A549 (cell line): ENCODE measurements around the gene FOXF2. TPM values are rescaled to one million over a fixed set of nuclear protein-coding genes. Genes with fewer than 3 reads are reported as not detected.

Source experiments
- ATAC-seq, 2 experiments: fragments of 200-7000 bp in 1 of 2; fragments of >200 bp in 1 of 2; cut with Nextera tagmentation in 1 of 2; cut with Tn5 transposase in 1 of 2; 3 replicates each; pipeline versions ENCODE4 v1.8.0 to v1.9.1; 2018 to 2020; ENCODE audit warnings: mild to moderate bottlenecking in 1 of 2, moderate library complexity in 1 of 2
- CTCF ChIA-PET: fragments of 300-600 bp; sonication (Branson Sonifier 250); formaldehyde crosslinking; extraction: SDS; loops from one replicate; lab custom pipeline; 2021; ENCODE audit warnings: antibody characterized with exemption, inconsistent platforms; lab: Yijun Ruan, JAX
- POLR2A ChIA-PET: fragments of 350-600 bp; formaldehyde crosslinking; extraction: SDS; loops from one replicate; lab custom pipeline; 2021; ENCODE audit warnings: antibody characterized with exemption, inconsistent platforms; lab: Yijun Ruan, JAX
- DNase-seq, 2 experiments: peaks; one replicate each; pipeline versions ENCODE4 v3.0.0 to v3.0.0-alpha.2; 2011 to 2016; ENCODE audit warnings: low read depth in 1 of 2, low spot score in 1 of 2
- FAIRE-seq: peaks from 2 replicates; lab custom pipeline; 2011; peaks lifted over from hg19 to GRCh38; lab: Jason Lieb, UNC
- H3K27ac ChIP-seq, 2 experiments: fragments of >200 bp; sonication (Bioruptor Twin); formaldehyde crosslinking; 3 replicates each; pipeline ENCODE4 v1.5.1; 2016 to 2017
- H3K4me1 ChIP-seq: fragments of >200 bp; sonication (Bioruptor Twin); formaldehyde crosslinking; 3 replicates; pipeline ENCODE4 v1.6.1; 2016
- H3K4me2 ChIP-seq: fragments of >200 bp; sonication (Bioruptor Twin); formaldehyde crosslinking; 3 replicates; pipeline ENCODE4 v1.6.1; 2016
- H3K4me3 ChIP-seq: fragments of >200 bp; sonication (Bioruptor Twin); formaldehyde crosslinking; 3 replicates; pipeline ENCODE4 v1.5.1; 2016
- H3K9me3 ChIP-seq: fragments of >200 bp; sonication (Bioruptor Twin); formaldehyde crosslinking; 3 replicates; pipeline ENCODE4 v1.6.1; 2016
- CBX8 ChIP-seq: fragments of 200-600 bp; sonication (generic); IDR thresholded peaks from 2 replicates; pipeline ENCODE4 v1.6.1; 2016
- FOSL2 ChIP-seq, 2 experiments: fragments of 450-650 bp in 1 of 2; fragments of >200 bp in 1 of 2; sonication (Bioruptor Twin) in 1 of 2; formaldehyde crosslinking; IDR thresholded peaks; 2 replicates each; pipeline versions ENCODE4 v1.5.0 to v1.6.1; 2016 to 2020; ENCODE audit warnings: mild to moderate bottlenecking in 1 of 2, moderate library complexity in 1 of 2
- GATA3 ChIP-seq: IDR thresholded peaks from 2 replicates; pipeline ENCODE4 v1.6.1; 2012; ENCODE audit warnings: borderline replicate concordance
- HMGXB4 ChIP-seq: fragments of 250-450 bp; sonication (Bioruptor Pico); IDR thresholded peaks from 2 replicates; pipeline ENCODE4 v1.5.0; 2021; ENCODE audit warnings: mild to moderate bottlenecking, moderate library complexity, borderline replicate concordance
- HOXB5 ChIP-seq: fragments of 250-450 bp; sonication (Bioruptor Pico); IDR thresholded peaks from 2 replicates; pipeline ENCODE4 v1.5.0; 2020; ENCODE audit warnings: mild to moderate bottlenecking, moderate library complexity
- JUNB ChIP-seq: fragments of >200 bp; sonication (Bioruptor Twin); formaldehyde crosslinking; IDR thresholded peaks from 2 replicates; pipeline ENCODE4 v1.6.1; 2016
- RAD21 ChIP-seq, 2 experiments: fragments of >200 bp in 1 of 2; sonication (Bioruptor Twin) in 1 of 2; formaldehyde crosslinking in 1 of 2; IDR thresholded peaks in 1 of 2; conservative IDR thresholded peaks in 1 of 2; 2 replicates in 1 of 2; 3 replicates in 1 of 2; pipeline ENCODE4 v1.6.1; 2012 to 2018; ENCODE audit warnings: inconsistent platforms in 1 of 2
- RCOR1 ChIP-seq: fragments of 150-350 bp; IDR thresholded peaks from 2 replicates; pipeline ENCODE4 v1.6.1; 2014; ENCODE audit warnings: antibody characterized with exemption, low read length, low read depth
- SMC3 ChIP-seq: fragments of >200 bp; sonication (Bioruptor Twin); formaldehyde crosslinking; IDR thresholded peaks from 3 replicates; pipeline ENCODE4 v1.6.1; 2018; ENCODE audit warnings: inconsistent platforms
- SREBF2 ChIP-seq: fragments of 450-650 bp; IDR thresholded peaks from 2 replicates; pipeline ENCODE4 v1.6.1; 2014; ENCODE audit warnings: mild to moderate bottlenecking, moderate library complexity
- ZC3H11A ChIP-seq: fragments of 450-650 bp; IDR thresholded peaks from 2 replicates; pipeline ENCODE4 v1.6.1; 2014; ENCODE audit warnings: antibody characterized with exemption, mild to moderate bottlenecking
- ZSCAN20 ChIP-seq: fragments of 250-450 bp; sonication (Bioruptor Pico); IDR thresholded peaks from 2 replicates; pipeline ENCODE4 v1.8.0; 2022; ENCODE audit warnings: mild to moderate bottlenecking, moderate library complexity
- WGBS: methylation state at CpG from one replicate; pipeline ENCODE4 v1.1.6; 2017; ENCODE audit errors: missing lambda C conversion rate; 5-methylcytosine and 5-hydroxymethylcytosine counted together
- polyA plus RNA-seq, 4 experiments: library from polyadenylated mRNA; depleted of rRNA in 3 of 4; stranded (reverse); fragments of >200 nt; fragmentation: RNase III in 1 of 4; extraction: RNeasy Plus Mini Kit Qiagen cat#74134 plus additional on column Dnase treatment in 1 of 4; gene quantifications; 2 replicates in 3 of 4; 3 replicates in 1 of 4; pipeline ENCODE4 v1.2.3, GENCODE V29; 2011 to 2017
- TF ChIP-seq, protein P1 (sequence below): fragments of >200 bp; sonication (Bioruptor Twin); formaldehyde crosslinking; IDR thresholded peaks from 3 replicates; pipeline ENCODE4 v1.6.1; 2016

FOXF2 gene
- polyA plus RNA-seq, 2 of the 4 experiments (the other 2 are of a cell fraction) = 6.6 to 12.3 TPM

DNA sequence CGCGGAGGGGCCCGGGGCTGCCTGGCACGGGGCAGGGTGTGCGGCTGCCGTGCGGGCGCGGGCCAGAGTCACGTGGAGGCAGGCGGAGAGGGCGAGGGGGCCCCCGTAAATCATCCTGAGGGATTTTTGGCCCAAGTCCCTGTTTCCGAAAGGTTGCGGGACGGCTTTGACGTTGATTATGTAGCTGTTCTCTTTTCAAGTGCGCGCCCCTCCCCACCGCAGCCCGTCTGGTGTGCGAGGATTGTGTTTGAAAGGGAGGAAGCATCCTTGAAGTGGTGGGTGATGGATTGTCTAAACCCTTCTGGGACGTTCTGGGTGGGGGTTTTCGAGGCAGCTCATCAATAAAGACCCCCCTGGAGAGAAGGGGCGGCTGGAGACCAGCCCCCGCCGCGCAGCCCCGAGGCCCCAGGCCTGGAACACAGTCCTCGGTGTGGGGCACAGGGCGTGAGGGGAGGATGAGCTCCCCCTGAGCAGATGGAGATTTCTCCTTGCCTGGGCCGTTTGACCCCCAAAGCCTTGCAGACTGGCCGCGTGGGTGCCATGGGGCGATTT lies 7.0 kb upstream of the FOXF2 start:
- peak overlapping the region; percentile 58 to 81; a peak in 4 of 6 replicates for H3K27ac ChIP-seq
- no peak for DNase-seq
- H3K4me2 ChIP-seq = peak overlapping the region; percentile 94
- ChIA-PET POLR2A (interaction anchor here (1.5 kb wide), 1 partner anchor 71 kb away, joined by 3 read pairs; the partner anchor contains the start of gene FOXQ1), CTCF (interaction anchor here (0.6 to 2.8 kb wide), 17 partner anchors 14 to 824 kb away, joined by 3 to 19 read pairs (median 3); no protein-coding TSS in a partner anchor)
- WGBS = 69% methylated on average over 32 of the region's 35 CpGs
- FAIRE-seq = no peak
- ATAC-seq = peak in 1 of 2 experiments; percentile 10; a peak in 1 of 6 replicates
- peak overlapping the region; percentile 54 for H3K4me3 ChIP-seq
- H3K4me1 ChIP-seq = no peaks in the 10 kb centered on the region
- TF ChIP-seq SREBF2 = no peak
- TF ChIP-seq RAD21 (conservative IDR thresholded peaks at IDR 0.05 in 1 of 2, IDR thresholded peaks at IDR 0.05 in 1 of 2) = no peak
- H3K9me3 ChIP-seq = no peaks in the 10 kb centered on the region

- no peak overlapping the region for H3K4me3 ChIP-seq
- ATAC-seq (no peak), DNase-seq (no peak), FAIRE-seq (no peak)
- H3K9me3 ChIP-seq = no peaks in the 10 kb centered on the region
- 89% methylated on average over 16 of the region's 57 CpGs for WGBS
- ChIA-PET CTCF (interaction anchor here (0.6 to 2.3 kb wide), 18 partner anchors 14 to 825 kb away, joined by 3 to 7 read pairs (median 3); no protein-coding TSS in a partner anchor), POLR2A (interaction anchor here (1.5 kb wide), 1 partner anchor 71 kb away, joined by 3 read pairs; the partner anchor contains the start of gene FOXQ1)
- H3K4me2 ChIP-seq = no peak overlapping the region
- no peaks in the 10 kb centered on the region for H3K4me1 ChIP-seq
- no peak for TF ChIP-seq GATA3
- no peak for TF ChIP-seq RCOR1
- TF ChIP-seq SMC3 = no peak
- TF ChIP-seq, protein P1, sequence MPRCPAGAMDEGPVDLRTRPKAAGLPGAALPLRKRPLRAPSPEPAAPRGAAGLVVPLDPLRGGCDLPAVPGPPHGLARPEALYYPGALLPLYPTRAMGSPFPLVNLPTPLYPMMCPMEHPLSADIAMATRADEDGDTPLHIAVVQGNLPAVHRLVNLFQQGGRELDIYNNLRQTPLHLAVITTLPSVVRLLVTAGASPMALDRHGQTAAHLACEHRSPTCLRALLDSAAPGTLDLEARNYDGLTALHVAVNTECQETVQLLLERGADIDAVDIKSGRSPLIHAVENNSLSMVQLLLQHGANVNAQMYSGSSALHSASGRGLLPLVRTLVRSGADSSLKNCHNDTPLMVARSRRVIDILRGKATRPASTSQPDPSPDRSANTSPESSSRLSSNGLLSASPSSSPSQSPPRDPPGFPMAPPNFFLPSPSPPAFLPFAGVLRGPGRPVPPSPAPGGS = no peak
- TF ChIP-seq CBX8 = no peak
- no peak for TF ChIP-seq HOXB5 (CRISPR knock-in tag)
- no peak for TF ChIP-seq ZSCAN20 (CRISPR knock-in tag)
- TF ChIP-seq HMGXB4 = no peak
- TF ChIP-seq ZC3H11A = no peak
- no peak for TF ChIP-seq FOSL2 (IDR thresholded peaks at IDR 0.05)
- no peak for TF ChIP-seq FOSL2 (CRISPR knock-in tag; IDR thresholded peaks at IDR 0.05)
- H3K27ac ChIP-seq = no peak overlapping the region
Measured at GRCh38 chr6:1382883-1383728, 6.3 kb upstream of the FOXF2 start.

GRCh38 chr6:1383729-1384548 lies 5.4 kb upstream of the FOXF2 start:
- CTCF ChIA-PET = interaction anchor here (0.6 to 1.5 kb wide), 6 partner anchors 424 to 826 kb away, joined by 3 read pairs; no protein-coding TSS in a partner anchor
- 89% methylated on average over 40 of the region's 71 CpGs for WGBS
- no peak overlapping the region for H3K27ac ChIP-seq
- TF ChIP-seq JUNB = no peak
- TF ChIP-seq, all 56 proteins: peak for 0
- no peak overlapping the region for H3K4me3 ChIP-seq
- POLR2A ChIA-PET = interaction anchor here (1.5 kb wide), 1 partner anchor 72 kb away, joined by 3 read pairs; the partner anchor contains the start of gene FOXQ1
- peaks cover 2% of the 10 kb centered on the region; the same call in 1 of the 3 replicates for H3K4me1 ChIP-seq
- FAIRE-seq (no peak), ATAC-seq (no peak), DNase-seq (no peak)
- no peaks in the 10 kb centered on the region for H3K9me3 ChIP-seq
- H3K4me2 ChIP-seq = no peak overlapping the region
